ENCODE data around the gene SMAD3. TPM values are rescaled to one million over a fixed set of nuclear protein-coding genes. Genes with fewer than 3 reads are reported as not detected.
A peak's percentile ranks its signal among the peaks of the same experiment; 100 is the strongest.

Gene SMAD3
- total RNA-seq, 3 donors from 2014 or later = 38.5 to 76.3 (median 44.9) TPM

GRCh38 chr15:67179411-67179995 is 114.1 kb downstream of the SMAD3 start:
- Histone ChIP-seq H3K4me3 (no peak overlapping the region), H3K36me3 (ENCODE audit: low read depth) (no peaks in the 10 kb centered on the region), H3K4me1 (ENCODE audit: low read depth) (peaks cover 10% of the 10 kb centered on the region), H3K9me3 (no peaks in the 10 kb centered on the region)
- intact Hi-C loops (cut with DNase I, micrococcal nuclease) = no loop called here
- no peak for ATAC-seq
- peak in 1 of 3 donors; percentile 17 for DNase-seq
- TF ChIP-seq CTCF (IDR thresholded peaks at IDR 0.05) = no peak

- Histone ChIP-seq H3K9me3 (no peaks in the 10 kb centered on the region), H3K4me3 (no peak overlapping the region), H3K4me1 (ENCODE audit: low read depth) (peaks cover 8% of the 10 kb centered on the region), H3K36me3 (ENCODE audit: low read depth) (no peaks in the 10 kb centered on the region)
- ATAC-seq (no peak), DNase-seq (peak in 1 of 3 donors; percentile 43)
- intact Hi-C loops (cut with DNase I, micrococcal nuclease) = no loop called here
- TF ChIP-seq CTCF (IDR thresholded peaks at IDR 0.05) = no peak
Observed at GRCh38 chr15:67180035-67180434, 114.6 kb downstream of the SMAD3 start.

GRCh38 chr15:67180514-67181191 is 115.3 kb downstream of the SMAD3 start:
- Histone ChIP-seq H3K4me3 (no peak overlapping the region), H3K4me1 (ENCODE audit: low read depth) (peaks cover 2% of the 10 kb centered on the region), H3K36me3 (ENCODE audit: low read depth) (no peaks in the 10 kb centered on the region), H3K9me3 (no peaks in the 10 kb centered on the region)
- no peak for ATAC-seq
- no peak for TF ChIP-seq CTCF (IDR thresholded peaks at IDR 0.05)
- intact Hi-C loops (cut with DNase I, micrococcal nuclease) = no loop called here
- peak in 1 of 3 donors; percentile 34 for DNase-seq

GRCh38 chr15:67181221-67181639 is 115.8 kb downstream of the SMAD3 start:
- Histone ChIP-seq H3K4me3 (no peak overlapping the region), H3K9me3 (no peaks in the 10 kb centered on the region), H3K4me1 (ENCODE audit: low read depth) (peaks cover 2% of the 10 kb centered on the region), H3K36me3 (ENCODE audit: low read depth) (no peaks in the 10 kb centered on the region)
- no peak for TF ChIP-seq CTCF (IDR thresholded peaks at IDR 0.05)
- ATAC-seq (no peak), DNase-seq (peak in 1 of 3 donors; percentile 33)
- intact Hi-C loops (cut with DNase I, micrococcal nuclease) = no loop called here

- H3K36me3 ChIP-seq (ENCODE audit: low read depth) = no peaks in the 10 kb centered on the region
- no peak overlapping the region for H3K4me3 ChIP-seq
- no peaks in the 10 kb centered on the region for H3K9me3 ChIP-seq
- DNase-seq (no peak), ATAC-seq (no peak)
- TF ChIP-seq CTCF (IDR thresholded peaks at IDR 0.05) = no peak
- intact Hi-C loops (cut with DNase I, micrococcal nuclease) = no loop called here
- H3K4me1 ChIP-seq (ENCODE audit: low read depth) = peaks cover 2% of the 10 kb centered on the region
Observed at GRCh38 chr15:67183443-67184169, 118.2 kb downstream of the SMAD3 start.

Measured in mucosa of descending colon (tissue), 3 donors.